WTC11 (cell line): ENCODE measurements around the gene EXOSC3. TPM values are rescaled to one million over a fixed set of nuclear protein-coding genes. Genes with fewer than 3 reads are reported as not detected.

Experiments
- ATAC-seq: fragments of 200-7000 bp; cut with Tn5 transposase; 2 replicates; pipeline ENCODE4 v1.10.0; 2021; ENCODE audit warnings: mild to moderate bottlenecking, moderate library complexity
- CTCF ChIA-PET: fragments of 300-600 bp; sonication (Branson Sonifier 250); formaldehyde crosslinking; loops from one replicate; lab custom pipeline; 2021; ENCODE audit warnings: antibody characterized with exemption; lab: Charles Lee
- POLR2A ChIA-PET: fragments of 350-600 bp; sonication (Branson Sonifier 250); formaldehyde crosslinking; loops from one replicate; lab custom pipeline; 2021; ENCODE audit warnings: antibody characterized with exemption; lab: Charles Lee
- DNase-seq: peaks from one replicate; pipeline ENCODE4 v3.0.0; 2021; ENCODE audit warnings: low spot score
- H3K27ac Mint-ChIP-seq: 2 replicates; pipeline ENCODE4 v1.8.0; 2021; ENCODE audit warnings: mixed read lengths
- H3K27me3 Mint-ChIP-seq: 2 replicates; pipeline ENCODE4 v1.8.0; 2021; ENCODE audit warnings: low read depth, mild to moderate bottlenecking, moderate library complexity, mixed read lengths
- H3K36me3 Mint-ChIP-seq: 2 replicates; pipeline ENCODE4 v1.8.0; 2021; ENCODE audit warnings: mixed read lengths
- H3K4me1 Mint-ChIP-seq: 2 replicates; pipeline ENCODE4 v1.8.0; 2022; ENCODE audit warnings: mixed read lengths
- H3K4me3 Mint-ChIP-seq: 2 replicates; pipeline ENCODE4 v1.8.0; 2021; ENCODE audit warnings: mild to moderate bottlenecking, moderate library complexity, mixed read lengths
- H3K9me3 Mint-ChIP-seq: 2 replicates; pipeline ENCODE4 v1.8.0; 2021; ENCODE audit warnings: mixed read lengths
- ELF4 ChIP-seq: sonication (generic); formaldehyde crosslinking; IDR thresholded peaks from 2 replicates; pipeline ENCODE4 v1.8.1; 2022; ENCODE audit warnings: low read depth, mild to moderate bottlenecking, moderate library complexity, missing genetic modification reagents
- ESRRA ChIP-seq: sonication (generic); formaldehyde crosslinking; IDR thresholded peaks from 2 replicates; pipeline ENCODE4 v1.8.1; 2022; ENCODE audit warnings: mild to moderate bottlenecking, missing genetic modification reagents, borderline replicate concordance
- ETV6 ChIP-seq: sonication (generic); formaldehyde crosslinking; IDR thresholded peaks from 2 replicates; pipeline ENCODE4 v1.8.1; 2022; ENCODE audit warnings: mild to moderate bottlenecking, missing genetic modification reagents
- FOXJ3 ChIP-seq: sonication (generic); formaldehyde crosslinking; IDR thresholded peaks from 2 replicates; pipeline ENCODE4 v1.9.0; 2021; ENCODE audit warnings: missing genetic modification reagents, mild to moderate bottlenecking, borderline replicate concordance
- GABPB1 ChIP-seq: sonication (generic); formaldehyde crosslinking; IDR thresholded peaks from 2 replicates; pipeline ENCODE4 v1.8.1; 2023; ENCODE audit warnings: mild to moderate bottlenecking, missing genetic modification reagents
- IRF2 ChIP-seq: sonication (generic); formaldehyde crosslinking; IDR thresholded peaks from 2 replicates; pipeline ENCODE4 v1.8.0; 2022; ENCODE audit warnings: low read depth, missing genetic modification reagents, borderline replicate concordance
- KAT7 ChIP-seq: sonication (generic); formaldehyde crosslinking; IDR thresholded peaks from 2 replicates; pipeline ENCODE4 v1.8.1; 2023; ENCODE audit warnings: missing genetic modification reagents, mild to moderate bottlenecking, borderline replicate concordance
- MXD4 ChIP-seq: fragments of 250-450 bp; sonication (Bioruptor Pico); IDR thresholded peaks from 2 replicates; pipeline ENCODE4 v1.8.0; 2021; ENCODE audit warnings: mild to moderate bottlenecking, moderate library complexity, borderline replicate concordance
- MYBL2 ChIP-seq: sonication (generic); formaldehyde crosslinking; IDR thresholded peaks from 2 replicates; pipeline ENCODE4 v1.8.1; 2023; ENCODE audit warnings: mild to moderate bottlenecking, moderate library complexity, missing genetic modification reagents
- NFYB ChIP-seq: sonication (generic); formaldehyde crosslinking; conservative IDR thresholded peaks from 2 replicates; pipeline ENCODE4 v1.8.0; 2022; ENCODE audit warnings: low read depth, missing genetic modification reagents
- NR1H2 ChIP-seq: sonication (generic); formaldehyde crosslinking; IDR thresholded peaks from 2 replicates; pipeline ENCODE4 v1.9.0; 2021; ENCODE audit warnings: mild to moderate bottlenecking, moderate library complexity, missing genetic modification reagents
- RORB ChIP-seq: fragments of 250-450 bp; sonication (Bioruptor Pico); IDR thresholded peaks from 2 replicates; pipeline ENCODE4 v1.9.0; 2021; ENCODE audit warnings: mild to moderate bottlenecking
- SMAD4 ChIP-seq: sonication (generic); formaldehyde crosslinking; IDR thresholded peaks from 2 replicates; pipeline ENCODE4 v1.8.0; 2022; ENCODE audit warnings: mild to moderate bottlenecking, missing genetic modification reagents
- SP1 ChIP-seq: sonication (generic); formaldehyde crosslinking; conservative IDR thresholded peaks from 2 replicates; pipeline ENCODE4 v1.8.1; 2022; ENCODE audit warnings: missing genetic modification reagents
- TCF7 ChIP-seq: sonication (generic); formaldehyde crosslinking; IDR thresholded peaks from 2 replicates; pipeline ENCODE4 v1.8.0; 2022; ENCODE audit warnings: mild to moderate bottlenecking, low read depth, missing genetic modification reagents, moderate library complexity
- TEAD1 ChIP-seq: sonication (generic); formaldehyde crosslinking; IDR thresholded peaks from 2 replicates; pipeline ENCODE4 v1.8.0; 2022; ENCODE audit warnings: mild to moderate bottlenecking, missing genetic modification reagents
- TEAD4 ChIP-seq: sonication (generic); formaldehyde crosslinking; IDR thresholded peaks from 2 replicates; pipeline ENCODE4 v1.8.0; 2022; ENCODE audit warnings: mild to moderate bottlenecking, missing genetic modification reagents
- ZNF317 ChIP-seq: sonication (generic); formaldehyde crosslinking; IDR thresholded peaks from 2 replicates; pipeline ENCODE4 v1.8.1; 2023; ENCODE audit warnings: low read depth, mild to moderate bottlenecking, moderate library complexity, missing genetic modification reagents, borderline replicate concordance
- ZNF423 ChIP-seq: fragments of 250-450 bp; sonication (Bioruptor Pico); IDR thresholded peaks from 2 replicates; pipeline ENCODE4 v2.1.2; 2022; ENCODE audit warnings: mild to moderate bottlenecking, moderate library complexity
- total RNA-seq: library from RNA; stranded (reverse); gene quantifications from 3 replicates; pipeline ENCODE4 v1.2.3, GENCODE V29; 2021
- TF ChIP-seq, protein P1 (sequence below): sonication (generic); formaldehyde crosslinking; IDR thresholded peaks from 2 replicates; pipeline ENCODE4 v1.8.0; 2022; ENCODE audit warnings: missing genetic modification reagents
- TF ChIP-seq, protein P2 (sequence below): sonication (generic); formaldehyde crosslinking; IDR thresholded peaks from 2 replicates; pipeline ENCODE4 v1.8.0; 2022; ENCODE audit warnings: mild to moderate bottlenecking, missing genetic modification reagents

EXOSC3 gene
- total RNA-seq, 1 experiment from 2014 or later = 73.8 TPM

DNA sequence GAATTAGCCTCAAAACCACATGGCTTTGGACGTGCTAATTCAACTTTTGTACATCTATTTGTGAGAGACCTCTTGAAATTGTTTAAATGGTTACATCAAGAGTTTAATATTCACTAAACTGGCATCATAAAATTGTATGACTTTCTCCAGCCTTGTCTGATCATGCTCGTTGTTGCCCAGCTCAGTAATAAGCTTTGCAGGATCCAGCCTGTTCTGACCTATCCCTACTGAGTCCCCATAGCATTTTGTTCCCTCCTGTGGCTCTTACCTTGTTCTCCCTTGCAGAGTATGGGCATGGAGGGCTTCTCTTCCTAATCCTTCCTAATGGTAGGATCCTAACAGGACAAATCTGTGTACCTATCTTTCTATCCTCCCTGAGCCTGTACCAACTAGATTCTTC lies 6.3 kb downstream of the EXOSC3 start:
- ChIA-PET POLR2A (no interaction called here), CTCF (no interaction called here)
- Mint-ChIP-seq H3K27me3 (no peaks in the 10 kb centered on the region), H3K4me3 (no peak overlapping the region), H3K4me1 (peaks cover 6% of the 10 kb centered on the region), H3K36me3 (peaks cover 60% of the 10 kb centered on the region), H3K27ac (no peak overlapping the region), H3K9me3 (no peaks in the 10 kb centered on the region)
- ATAC-seq (no peak), DNase-seq (no peak)
- TF ChIP-seq ZNF423 (CRISPR knock-in tag) (no peak), TEAD1 (CRISPR knock-in tag) (no peak), SP1 (no peak)

DNA sequence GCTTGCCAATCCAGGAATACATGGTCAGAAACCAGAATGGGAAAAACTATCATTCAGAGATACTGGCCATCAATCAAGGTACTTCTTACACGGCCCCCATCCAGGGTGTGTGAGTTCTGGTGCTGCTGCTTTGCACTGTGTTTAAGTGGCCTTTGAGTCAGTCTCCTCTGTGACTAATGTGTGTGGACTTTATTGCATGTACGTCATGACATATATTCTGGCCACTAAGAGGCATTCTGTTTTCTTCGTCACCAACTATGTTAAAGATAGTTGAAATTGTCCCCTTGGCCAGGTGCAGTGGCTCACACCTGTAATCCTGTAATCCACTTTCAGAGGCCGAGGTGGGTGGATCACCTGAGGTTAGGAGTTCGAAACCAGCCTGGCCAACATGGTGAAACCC lies 8.5 kb downstream of the EXOSC3 start:
- TF ChIP-seq NFYB (CRISPR knock-in tag) (no peak), TCF7 (CRISPR knock-in tag) (no peak), MYBL2 (CRISPR knock-in tag) (no peak), RORB (CRISPR knock-in tag) (no peak), FOXJ3 (no peak), ESRRA (no peak), GABPB1 (CRISPR knock-in tag) (no peak), IRF2 (CRISPR knock-in tag) (no peak), KAT7 (CRISPR knock-in tag) (no peak), ETV6 (CRISPR knock-in tag) (no peak), SMAD4 (CRISPR knock-in tag) (no peak), TEAD4 (CRISPR knock-in tag) (no peak), NR1H2 (no peak), MXD4 (CRISPR knock-in tag) (no peak), ZNF317 (CRISPR knock-in tag) (no peak), ELF4 (CRISPR knock-in tag) (no peak)
- TF ChIP-seq, protein P1, sequence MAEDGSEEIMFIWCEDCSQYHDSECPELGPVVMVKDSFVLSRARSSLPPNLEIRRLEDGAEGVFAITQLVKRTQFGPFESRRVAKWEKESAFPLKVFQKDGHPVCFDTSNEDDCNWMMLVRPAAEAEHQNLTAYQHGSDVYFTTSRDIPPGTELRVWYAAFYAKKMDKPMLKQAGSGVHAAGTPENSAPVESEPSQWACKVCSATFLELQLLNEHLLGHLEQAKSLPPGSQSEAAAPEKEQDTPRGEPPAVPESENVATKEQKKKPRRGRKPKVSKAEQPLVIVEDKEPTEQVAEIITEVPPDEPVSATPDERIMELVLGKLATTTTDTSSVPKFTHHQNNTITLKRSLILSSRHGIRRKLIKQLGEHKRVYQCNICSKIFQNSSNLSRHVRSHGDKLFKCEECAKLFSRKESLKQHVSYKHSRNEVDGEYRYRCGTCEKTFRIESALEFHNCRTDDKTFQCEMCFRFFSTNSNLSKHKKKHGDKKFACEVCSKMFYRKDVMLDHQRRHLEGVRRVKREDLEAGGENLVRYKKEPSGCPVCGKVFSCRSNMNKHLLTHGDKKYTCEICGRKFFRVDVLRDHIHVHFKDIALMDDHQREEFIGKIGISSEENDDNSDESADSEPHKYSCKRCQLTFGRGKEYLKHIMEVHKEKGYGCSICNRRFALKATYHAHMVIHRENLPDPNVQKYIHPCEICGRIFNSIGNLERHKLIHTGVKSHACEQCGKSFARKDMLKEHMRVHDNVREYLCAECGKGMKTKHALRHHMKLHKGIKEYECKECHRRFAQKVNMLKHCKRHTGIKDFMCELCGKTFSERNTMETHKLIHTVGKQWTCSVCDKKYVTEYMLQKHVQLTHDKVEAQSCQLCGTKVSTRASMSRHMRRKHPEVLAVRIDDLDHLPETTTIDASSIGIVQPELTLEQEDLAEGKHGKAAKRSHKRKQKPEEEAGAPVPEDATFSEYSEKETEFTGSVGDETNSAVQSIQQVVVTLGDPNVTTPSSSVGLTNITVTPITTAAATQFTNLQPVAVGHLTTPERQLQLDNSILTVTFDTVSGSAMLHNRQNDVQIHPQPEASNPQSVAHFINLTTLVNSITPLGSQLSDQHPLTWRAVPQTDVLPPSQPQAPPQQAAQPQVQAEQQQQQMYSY = no peak
- TF ChIP-seq, protein P2, sequence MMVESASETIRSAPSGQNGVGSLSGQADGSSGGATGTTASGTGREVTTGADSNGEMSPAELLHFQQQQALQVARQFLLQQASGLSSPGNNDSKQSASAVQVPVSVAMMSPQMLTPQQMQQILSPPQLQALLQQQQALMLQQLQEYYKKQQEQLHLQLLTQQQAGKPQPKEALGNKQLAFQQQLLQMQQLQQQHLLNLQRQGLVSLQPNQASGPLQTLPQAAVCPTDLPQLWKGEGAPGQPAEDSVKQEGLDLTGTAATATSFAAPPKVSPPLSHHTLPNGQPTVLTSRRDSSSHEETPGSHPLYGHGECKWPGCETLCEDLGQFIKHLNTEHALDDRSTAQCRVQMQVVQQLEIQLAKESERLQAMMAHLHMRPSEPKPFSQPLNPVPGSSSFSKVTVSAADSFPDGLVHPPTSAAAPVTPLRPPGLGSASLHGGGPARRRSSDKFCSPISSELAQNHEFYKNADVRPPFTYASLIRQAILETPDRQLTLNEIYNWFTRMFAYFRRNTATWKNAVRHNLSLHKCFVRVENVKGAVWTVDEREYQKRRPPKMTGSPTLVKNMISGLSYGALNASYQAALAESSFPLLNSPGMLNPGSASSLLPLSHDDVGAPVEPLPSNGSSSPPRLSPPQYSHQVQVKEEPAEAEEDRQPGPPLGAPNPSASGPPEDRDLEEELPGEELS = no peak
- ChIA-PET POLR2A (no interaction called here), CTCF (no interaction called here)

More for the DNA sequence above, 8.5 kb downstream of the EXOSC3 start:
- Mint-ChIP-seq H3K27ac (no peak overlapping the region), H3K9me3 (no peaks in the 10 kb centered on the region), H3K27me3 (no peaks in the 10 kb centered on the region), H3K36me3 (peaks cover 47% of the 10 kb centered on the region), H3K4me3 (no peak overlapping the region), H3K4me1 (no peaks in the 10 kb centered on the region)
- ATAC-seq (no peak), DNase-seq (no peak)
